IPS DF 4.7 (cell line): ENCODE measurements around the gene ALAS1.
"Not testable (repeated sequence)": the region's sequence is repeated elsewhere in the genome, so short reads cannot be mapped to it uniquely, and the experiment has no call there.

Experiments used
- DNase-seq: peaks from one replicate; pipeline ENCODE4 v3.0.0-alpha.2; 2013; ENCODE audit warnings: low spot score; ENCODE audit errors: extremely low read depth

ALAS1 gene

DNA sequence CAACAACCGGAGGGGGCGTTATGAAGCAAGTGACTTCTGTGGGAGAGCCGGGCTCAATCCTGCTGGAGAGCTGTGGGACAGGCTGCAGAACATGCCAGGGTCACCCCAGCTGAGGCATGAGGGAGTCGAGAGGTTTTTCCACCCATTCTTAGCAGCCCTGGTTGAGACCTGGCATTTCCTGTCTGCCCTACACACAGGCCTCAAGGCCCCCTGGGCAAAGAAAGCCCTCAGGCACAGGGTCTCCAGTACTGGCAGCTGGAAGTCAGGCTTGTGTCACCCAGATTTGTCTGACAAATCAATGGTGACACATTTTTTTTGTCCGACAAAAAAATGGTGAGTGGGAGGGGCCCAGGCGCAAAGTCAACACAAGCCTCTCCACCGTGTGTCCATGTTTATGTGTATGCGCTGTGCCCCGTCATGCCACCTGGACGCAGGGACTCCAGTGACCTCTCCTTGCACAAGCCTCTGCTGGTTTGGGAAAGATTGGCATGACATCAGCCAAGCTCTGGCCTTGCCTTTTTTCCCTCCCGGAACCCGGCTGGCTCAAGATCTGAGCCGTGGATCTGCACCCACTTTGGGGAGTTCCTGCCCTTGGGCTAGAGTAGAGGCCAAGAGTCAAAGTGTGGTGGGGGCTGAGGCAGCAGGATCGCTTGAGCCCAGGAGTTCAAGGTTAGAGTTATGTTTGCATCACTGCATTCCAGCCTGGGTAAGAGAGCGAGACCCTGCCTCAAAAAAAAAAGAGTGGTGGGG, 20.8 kb upstream of the ALAS1 start:
- DNase-seq = no peak

DNA sequence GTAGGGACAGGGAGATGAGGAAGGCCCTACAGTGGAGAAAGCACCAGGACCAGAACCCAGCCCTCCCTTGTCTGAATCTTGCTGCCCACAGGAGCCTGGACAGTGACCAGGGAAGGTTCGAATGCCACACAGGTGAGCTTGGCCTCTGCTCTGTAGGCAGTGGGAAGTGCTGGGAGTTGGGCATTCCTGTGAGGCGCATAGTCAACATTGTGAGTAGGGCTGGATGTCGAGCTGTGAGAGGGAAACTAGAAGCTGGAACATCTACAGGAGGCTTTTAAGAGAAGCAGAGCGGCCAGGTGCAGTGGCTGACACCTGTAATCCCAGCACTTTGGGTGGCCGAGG, 20.3 kb upstream of the ALAS1 start:
- DNase-seq = no peak

DNA sequence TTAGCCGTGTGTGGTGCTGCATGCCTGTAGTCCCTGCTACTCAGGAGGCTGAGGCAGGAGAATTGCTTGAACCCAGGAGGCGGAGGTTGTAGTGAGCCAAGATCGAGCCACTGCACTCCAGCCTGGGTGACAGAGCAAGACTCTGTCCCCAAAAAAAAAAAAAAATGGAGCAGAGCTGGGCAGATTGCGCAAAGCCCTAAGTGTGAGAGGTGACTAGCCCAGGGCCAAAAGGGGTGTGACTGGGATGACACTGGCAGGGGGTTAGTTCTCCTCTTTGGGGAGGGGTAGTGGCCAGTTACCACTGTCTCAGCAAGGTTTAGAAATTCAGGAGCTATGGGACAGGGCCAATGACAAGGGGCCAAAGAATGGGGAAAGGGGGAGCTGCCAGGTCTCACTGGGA, 19.8 kb upstream of the ALAS1 start:
- not testable (repeated sequence) for DNase-seq

DNA sequence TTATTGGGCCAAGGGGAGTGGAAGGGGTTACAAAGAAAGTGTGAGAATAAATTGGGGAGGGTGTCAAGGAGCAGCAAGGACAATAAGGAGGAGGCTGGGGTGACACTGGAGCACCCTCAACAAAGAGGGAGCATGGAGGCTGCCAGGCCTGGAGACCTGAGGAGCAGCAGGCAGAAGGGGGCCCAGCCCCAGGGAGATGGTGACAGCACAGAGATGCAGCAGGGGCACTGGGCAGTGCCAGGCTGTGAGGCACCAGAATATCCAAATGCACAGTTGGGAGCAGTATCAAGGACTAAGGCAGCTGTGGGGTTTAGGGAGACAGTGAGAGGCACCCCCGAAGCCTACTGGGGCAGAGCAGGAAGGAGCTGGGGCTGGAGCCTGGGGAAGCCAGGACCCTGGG, 19.4 kb upstream of the ALAS1 start:
- no peak for DNase-seq

DNA sequence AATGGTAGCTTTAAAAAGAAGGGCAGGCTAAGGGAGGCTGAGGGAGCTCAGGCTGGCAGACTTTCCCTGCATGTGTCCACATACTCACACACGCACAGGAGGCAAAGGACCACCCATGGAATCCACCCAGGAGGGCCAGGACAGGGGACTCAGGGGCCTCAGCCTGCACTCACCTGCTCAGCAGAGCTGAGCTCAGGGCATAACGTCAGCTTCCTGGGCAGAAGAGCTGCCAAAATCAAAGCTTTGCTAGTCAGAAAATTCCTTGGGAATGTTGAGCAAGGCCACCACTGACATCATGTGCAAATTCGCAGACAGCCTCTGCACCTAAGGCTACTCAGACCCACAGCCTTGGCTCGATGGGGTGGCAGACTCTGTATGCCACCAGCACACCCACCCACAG, 16.4 kb upstream of the ALAS1 start:
- DNase-seq = no peak

DNA sequence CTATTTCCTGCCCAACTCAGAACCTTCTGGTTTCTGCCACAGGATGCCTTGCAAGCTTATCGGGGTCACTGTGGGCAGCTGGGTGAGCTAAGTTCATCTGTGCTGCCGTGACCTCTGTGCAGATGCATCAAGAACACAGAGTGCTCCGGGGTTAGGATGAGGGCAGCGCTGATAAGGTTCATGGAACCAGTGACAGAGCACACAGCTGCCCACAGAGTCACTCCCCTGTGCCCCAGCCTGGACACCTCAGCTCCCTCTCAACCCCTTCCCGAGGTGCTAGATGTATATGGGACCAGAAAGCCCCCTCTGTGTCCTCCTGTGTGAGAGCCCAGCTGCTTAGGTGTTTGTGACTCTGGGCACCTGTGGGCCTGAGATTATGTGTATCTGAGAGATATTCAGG, 15.8 kb upstream of the ALAS1 start:
- DNase-seq = no peak

DNA sequence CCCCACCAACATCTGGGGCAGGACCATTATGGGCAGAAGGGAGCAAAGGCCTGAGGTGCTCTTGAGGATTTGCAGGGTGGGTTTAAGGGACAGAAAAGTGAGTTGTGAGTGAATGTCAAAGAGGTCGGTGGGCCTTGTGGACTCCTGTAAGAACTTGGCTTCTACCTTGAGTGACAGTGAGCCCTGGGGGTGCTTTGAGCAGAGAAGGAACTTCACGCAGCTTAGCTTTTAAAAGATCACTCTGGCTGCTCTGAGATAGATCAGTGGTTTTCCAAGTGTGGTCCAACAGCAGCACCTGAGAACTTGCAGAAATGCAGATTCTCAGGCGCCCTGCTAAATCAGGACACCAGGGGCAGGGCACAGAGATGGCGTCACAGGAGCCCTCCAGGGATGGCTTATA, 15.3 kb upstream of the ALAS1 start:
- DNase-seq = no peak

DNA sequence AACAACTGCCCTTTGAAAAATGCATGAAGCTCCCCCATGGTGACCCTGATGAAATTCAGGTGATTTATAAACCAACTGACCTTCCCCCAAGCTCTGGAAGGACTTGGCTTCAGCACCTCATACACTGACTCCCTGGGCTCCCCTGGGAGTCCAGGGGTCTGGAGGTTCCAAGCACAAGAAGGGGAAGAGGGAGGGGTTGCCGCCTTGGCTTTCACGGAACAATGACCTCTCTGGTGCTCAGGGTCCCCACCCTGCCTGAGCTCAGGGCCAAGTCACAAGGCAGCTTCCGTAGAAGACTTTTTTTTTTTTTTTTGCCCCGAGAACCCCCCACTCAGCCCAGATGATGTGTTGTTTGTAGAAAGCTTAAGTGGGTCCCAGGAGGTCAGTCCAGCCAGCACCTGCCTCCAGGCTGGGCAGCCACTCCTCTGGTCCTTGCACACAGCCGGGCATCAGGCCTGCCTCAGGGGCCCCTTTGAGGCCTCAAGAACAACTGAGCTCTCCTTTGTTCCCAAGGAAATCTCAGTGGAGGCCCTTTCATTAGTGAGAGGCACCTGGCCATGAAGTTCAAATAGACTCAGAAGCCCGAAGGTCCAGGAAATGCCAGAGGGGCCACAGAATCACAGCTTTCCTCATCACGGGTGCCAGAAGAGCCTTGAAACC, 14.0 kb upstream of the ALAS1 start:
- DNase-seq = no peak

DNA sequence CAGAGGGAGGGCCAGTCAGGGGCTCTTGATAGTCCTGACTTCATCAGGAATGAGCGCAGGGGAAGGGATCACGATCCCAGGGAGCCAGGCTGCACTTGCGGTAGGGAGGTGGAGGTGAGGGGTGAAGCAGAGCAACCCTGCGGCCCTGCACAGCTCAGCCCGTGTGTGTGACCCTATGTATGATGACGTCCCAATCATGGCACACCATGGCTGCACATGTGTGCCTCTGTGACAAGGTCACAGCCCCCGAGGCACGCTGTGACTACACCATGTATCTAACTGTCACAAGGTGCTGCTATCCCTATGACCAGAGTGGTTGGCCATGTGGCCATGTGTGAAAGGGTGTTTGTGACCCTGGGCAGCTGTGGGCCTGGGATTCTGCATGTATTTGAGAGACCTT, 13.3 kb upstream of the ALAS1 start:
- no peak for DNase-seq

DNA sequence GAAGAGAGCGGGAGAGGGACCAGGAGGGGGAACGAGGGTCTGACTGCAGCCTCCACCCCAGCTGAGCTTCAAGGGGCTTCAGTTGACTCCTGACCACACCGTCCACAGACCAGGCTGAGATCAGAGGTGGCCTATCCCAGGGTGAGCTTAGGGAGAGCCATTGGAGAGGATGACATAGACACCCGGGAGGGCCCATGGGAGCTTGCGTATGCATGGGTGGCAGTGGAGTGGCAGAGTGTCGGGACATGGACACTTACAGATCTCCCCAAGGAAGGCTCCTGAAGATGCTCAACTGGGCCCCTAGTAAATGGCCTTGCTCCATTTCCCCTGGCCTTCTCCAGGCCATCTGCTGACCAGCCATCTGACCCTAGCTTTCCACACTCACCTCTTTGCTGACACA, 12.6 kb upstream of the ALAS1 start:
- DNase-seq = no peak

DNA sequence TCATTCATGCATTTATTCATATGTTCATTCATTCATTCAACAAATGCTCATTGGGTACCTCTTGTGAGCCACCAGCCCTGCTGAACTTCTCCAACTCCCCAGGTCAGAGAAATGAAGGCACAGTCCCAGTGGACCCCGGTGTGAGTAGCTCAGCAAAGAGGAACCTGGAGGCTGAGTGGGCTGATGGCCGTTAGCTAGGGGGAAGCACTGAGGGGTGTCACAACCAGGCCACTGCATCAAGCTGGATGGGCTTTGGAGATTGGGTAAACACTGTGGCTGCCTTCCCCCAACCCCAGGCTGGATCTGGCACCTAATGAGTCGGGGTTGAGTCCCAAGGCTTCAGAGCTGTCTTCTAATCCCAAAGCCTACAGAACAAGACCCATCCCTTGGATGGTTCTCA, 12.1 kb upstream of the ALAS1 start:
- no peak for DNase-seq

DNA sequence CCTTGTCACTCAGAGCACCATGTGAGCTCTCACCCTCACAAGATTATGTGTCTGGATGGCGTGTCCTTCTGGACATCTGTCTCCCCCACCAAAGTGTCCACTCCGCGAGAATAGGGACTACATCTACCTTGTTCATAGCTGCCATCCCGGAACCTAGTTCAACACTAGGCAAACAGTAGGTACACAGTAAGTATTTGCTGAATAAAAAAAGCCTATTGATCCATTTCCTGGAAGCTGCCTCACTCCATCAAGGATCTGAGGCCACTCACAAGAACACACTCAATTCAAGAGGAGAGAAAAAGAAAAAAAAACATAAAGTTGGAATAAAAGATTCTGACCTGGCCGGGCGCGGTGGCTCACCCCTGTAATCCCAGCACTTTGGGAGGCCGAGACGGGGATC, 11.2 kb upstream of the ALAS1 start:
- no peak for DNase-seq

DNA sequence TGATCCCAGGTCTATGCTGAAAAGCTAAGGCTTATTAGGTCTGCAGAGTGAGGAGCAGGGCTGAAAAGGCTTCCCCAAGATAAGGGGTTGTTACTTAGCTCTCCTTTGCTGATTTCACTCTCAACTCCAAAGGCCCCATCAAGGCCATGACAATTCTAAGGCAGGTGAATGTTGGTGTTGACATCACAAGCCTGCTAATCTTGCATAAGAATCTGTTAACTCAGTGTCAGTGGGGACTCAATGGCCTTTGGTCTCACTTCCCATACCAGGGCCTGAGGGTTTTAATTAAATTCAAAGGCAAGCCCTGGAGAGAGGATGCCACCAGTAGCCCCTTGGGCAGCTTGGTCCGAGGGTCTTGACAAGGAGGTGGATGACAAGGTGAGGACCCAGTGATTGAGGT, 9.4 kb upstream of the ALAS1 start:
- DNase-seq = no peak

DNA sequence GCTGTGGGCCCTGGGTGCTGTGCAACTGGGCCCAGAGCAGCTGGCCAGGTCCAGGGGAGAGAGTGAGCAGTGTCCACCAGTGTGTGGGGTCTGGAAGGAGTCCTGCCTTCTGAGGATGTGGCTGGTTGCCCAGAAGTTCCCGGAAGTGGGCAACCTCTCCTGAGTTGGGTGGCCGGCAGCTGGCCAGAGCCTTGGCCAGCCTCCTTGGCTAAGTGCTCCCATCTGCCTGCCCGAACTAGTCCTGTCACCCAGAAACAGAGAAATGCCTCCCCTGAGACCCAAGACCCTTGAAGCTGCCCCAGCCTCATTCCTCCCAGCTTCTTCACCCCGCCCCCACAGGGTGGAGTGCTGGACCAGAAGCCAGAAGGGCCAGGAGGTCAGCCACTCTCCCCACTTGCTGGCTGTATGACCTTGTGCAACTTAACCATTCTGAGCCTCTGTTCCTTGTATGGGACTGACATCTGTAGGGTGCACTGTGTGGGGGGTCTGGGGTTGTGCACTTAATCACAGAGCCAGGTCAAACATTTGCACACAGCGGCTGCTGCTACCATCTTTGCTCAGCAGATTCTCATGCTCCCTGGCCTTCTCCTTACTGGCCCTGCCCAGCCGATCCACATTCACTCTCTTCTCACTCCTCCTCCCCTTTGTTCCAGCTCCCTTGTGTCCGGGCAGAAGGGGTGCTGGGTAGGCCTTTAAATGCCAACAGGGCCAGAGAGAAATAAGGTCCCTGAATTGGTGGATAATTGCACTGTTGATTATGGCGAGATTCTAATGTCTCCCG, 7.5 kb upstream of the ALAS1 start:
- DNase-seq = no peak

DNA sequence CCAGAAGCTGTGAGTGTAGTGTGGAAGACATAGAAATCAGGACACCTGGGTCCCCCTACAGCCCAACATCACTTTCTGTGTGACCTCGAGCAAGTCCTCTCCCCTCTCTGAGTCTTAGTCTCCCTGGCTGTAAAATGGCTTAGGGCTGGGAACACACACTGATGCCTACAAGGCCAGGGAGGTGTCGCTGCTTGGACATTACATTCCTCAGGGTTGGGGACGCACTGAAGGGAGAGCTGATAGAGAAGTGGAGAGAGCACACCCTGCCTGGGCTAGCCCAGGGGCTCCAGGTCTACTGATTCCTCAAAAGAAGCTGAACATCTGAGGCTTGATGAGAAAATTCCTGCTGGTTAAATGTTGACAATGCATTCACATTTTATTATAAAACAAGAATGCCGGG, 6.3 kb upstream of the ALAS1 start:
- no peak for DNase-seq

DNA sequence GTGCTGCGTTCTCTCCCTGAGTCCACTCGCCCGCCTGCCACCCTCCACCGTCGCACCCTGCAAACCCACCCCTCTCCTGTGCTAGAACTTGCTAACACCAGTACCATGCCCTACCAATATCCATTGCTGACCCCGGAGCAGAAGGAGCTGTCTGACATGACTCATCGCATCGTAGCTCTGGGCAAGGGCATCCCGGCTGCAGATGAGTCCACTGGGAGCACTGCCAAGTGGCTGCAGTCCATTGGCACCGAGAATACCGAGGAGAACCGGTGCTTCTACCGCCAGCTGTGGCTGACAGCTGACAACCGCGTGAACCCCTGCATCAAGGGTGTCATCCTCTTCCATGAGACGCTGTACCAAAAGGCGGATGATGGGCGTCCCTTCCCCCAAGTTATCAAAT, 4.9 kb upstream of the ALAS1 start:
- DNase-seq = no peak

DNA sequence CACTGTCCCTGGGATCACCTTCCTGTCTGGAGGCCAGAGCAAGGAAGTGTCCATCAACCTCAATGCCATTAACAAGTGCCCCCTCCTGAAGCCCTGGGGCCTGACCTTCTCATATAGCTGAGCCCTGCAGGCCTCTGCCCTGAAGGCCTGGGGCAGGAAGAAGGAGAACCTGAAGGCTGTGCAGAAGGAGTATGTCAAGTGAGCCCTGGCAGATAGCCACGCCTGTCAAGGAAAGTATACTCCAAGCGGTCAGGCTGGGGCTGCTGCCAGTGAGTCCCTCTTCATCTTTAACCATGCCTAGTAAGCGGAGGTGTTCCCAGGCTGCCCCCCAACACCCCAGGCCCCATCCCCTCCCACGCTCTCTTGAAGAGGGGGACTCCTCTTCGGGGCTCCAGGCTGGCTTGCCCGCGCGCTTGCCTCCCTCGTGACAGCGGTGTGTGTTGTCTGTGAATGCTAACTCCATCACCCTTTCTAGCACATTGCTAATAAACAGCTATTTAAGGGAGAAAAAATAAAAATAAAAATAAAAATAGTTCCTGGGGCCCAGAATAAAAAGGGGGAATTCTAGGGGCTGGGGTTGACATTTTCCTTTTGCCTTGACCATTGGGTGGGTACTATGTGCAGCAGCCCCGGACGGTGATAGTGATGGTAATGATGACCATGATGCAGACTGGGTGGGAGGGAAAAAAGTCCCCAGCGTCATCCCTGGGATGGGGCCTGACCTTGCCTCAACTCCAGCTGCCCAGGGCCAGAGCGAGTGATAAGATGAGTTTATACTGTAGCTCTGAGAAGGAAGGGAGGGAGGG, 3.3 kb upstream of the ALAS1 start:
- DNase-seq = no peak

DNA sequence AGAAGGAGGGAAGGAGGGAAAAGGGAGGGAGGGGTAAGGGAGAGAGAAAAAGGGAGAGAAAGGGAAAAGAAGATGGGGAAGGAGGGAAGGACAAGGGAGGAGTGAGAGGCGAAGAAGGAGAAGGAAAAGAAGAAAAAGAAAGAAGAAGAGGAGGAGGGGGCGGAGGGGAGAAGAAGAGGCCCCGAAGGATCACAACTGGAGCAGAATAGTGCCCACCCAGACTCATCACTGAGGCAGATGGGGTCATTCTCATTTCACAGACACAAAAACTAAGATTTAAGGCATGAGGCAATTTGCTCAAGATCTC, 2.7 kb upstream of the ALAS1 start:
- no peak for DNase-seq

DNA sequence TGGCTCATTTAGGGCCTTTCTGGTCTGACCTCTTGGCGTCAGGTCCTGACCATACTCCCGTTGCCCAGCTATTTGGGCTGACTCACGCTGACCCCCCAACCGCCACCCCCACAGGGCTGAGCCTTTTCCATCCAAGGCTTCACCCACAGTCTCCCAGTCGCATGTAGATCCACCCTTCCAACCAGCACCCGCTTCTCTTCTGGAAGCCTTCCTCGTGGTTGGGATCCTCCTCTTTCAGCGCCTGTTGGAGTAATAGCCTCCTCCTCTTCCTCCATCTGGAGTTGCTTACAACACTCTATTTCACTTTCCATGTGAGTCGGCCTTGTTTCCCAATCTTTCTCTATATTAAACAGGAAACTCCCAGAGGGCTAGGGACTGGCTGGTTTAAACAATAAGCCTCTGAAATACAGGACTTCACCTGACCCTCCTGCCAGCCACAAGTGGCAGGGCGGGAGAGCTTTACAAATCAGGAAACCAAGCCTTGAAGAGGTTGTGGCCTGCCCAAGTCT, 2.1 kb upstream of the ALAS1 start:
- no peak for DNase-seq

DNA sequence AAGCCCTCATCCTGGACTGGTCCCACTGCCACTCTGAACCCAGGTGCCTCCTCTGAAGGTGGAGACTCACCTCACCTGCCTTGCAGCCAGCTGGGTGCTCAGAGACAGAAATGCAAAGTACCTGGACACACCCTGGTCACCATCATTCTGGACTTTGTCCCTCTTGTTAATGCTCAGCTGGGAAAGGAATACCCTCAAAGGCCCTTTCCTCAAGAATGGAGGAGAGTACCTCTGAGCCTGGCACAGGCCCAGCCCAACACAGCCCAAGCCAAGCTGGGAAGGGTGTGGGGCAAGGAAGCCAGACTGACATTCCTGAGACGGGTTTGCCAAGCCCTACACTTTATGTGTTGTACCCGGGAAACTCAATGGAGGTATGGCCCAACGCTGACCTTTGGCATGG, 983 bp upstream of the ALAS1 start:
- no peak for DNase-seq

DNA sequence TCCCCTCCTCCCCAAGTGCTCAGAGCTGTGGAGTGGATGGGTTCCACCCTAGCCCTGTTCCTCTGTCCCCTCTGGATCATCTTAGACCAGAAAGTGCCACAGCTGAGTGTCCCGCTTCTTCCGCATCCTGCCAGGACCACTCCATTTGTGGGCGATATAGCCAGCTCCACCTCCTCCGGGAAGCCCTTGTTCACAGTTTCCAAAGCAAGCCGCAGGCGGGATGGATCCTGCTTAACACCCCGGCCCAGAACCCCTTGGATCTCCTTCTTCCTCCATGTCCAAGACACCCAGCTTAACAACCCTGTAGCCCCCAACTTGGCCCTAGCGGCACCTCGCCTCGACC, 490 bp upstream of the ALAS1 start:
- no peak for DNase-seq
